Cerebellar nuclear complex (tissue), 1 donor: ENCODE measurements around the gene SERPINB4.
"Not testable (repeated sequence)": the region's sequence is repeated elsewhere in the genome, so short reads cannot be mapped to it uniquely, and the experiment has no call there.

Experiments used
- DNase-seq, 2 experiments: peaks; one replicate each; lab custom pipeline; 2025; lab: John Stamatoyannopoulos, UW

SERPINB4 gene

DNA sequence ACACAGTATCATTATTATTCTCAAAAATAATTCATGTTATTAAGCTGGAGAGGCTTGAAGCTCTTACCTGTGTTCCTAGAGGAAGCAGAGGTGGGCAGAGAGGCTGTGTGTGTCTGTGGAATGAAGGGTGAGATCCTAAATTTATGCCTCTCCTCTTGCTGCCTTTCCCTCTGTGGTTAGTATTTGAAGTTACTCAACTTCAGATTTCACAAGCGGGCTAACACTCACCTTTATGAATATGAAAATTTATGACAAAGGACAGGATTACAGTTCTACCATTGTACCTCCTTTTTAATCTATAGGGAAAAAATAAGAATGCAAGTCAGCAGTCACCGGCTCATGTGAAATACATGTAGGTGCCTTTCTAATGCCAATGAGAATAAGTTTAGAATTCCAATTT, at the start of gene SERPINB4:
Gene SERPINB4 (minus strand): TSS at position 115 of the 400 bp plus-strand sequence. CDS start 679 bp downstream, outside the sequence.
- DNase-seq, result not testable (repeated sequence)

DNA sequence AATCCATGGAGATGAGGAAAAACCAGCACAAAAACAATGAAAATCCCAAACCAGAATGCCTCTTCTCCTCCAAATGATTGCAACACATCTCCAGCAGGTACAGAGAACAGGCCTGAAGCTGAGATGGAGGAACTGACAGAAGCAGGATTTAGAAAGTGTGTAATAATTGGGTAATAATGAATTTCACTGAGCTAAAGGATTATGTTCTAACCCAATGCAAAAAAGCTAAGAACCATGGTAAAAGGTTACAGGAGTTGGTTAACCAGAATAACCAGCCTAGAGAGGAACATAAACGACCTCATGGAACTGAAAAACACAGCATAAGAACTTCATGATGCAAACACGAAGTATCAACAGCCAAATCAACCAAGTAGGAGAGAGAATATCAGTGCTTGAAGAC, 45.0 kb upstream of the SERPINB4 start:
- DNase-seq, result no peak

DNA sequence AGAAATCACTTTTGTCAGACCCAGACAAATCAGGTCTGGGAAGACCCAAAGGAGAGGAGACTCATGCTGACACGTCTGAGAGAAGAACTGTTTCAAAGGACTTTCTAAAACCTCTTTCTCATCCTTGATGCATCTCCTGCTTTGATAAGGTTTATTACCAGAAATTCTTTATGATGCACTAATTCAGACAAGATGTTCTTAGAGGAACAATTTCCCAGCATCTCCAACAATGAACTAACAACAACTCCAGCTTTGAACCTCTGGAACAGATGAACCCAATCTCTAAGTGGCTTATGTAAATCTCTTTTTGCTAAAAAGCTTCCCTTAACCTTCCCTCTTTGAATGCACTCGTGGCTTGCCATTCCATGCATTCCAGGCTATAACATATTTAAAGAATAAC, 42.8 kb upstream of the SERPINB4 start:
- no peak for DNase-seq

DNA sequence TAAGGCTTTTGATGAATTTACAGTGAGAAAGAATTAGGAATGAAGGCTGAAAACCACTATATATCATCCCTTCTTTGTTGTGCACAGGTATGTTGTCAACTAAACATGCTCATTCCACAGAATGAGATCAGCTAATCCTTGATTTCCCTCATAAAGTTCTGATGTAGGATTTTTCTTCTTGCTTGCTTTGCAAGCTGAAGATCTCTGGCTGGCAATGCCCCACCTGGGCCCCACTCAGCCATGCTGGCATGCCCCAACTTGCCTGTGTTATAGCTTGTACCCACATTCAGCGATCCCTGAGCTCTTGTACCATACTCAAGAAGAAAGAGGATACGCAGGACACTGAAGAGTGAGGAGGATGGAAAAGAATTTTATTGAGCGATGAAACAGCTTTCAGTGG, 40.7 kb upstream of the SERPINB4 start:
- no peak for DNase-seq

DNA sequence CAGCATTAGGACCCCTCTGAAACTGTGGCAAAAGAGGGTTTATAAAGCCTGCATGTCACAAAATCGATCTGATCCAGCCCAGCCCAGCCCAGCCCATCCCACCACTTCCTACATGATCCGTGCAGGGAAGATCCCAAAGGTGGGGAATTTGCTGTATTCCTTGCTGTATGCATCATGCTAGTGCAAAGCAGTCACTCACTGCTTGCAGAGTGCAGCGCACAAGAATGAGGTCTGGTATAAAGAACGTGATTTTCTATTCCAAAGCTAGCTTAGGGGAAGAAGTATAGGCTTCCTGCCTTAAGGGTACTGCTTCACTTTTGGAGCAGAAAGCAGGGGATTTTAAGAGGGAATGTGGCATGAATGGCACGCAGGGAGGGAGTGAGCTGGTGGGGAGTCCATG, 39.8 kb upstream of the SERPINB4 start:
- no peak for DNase-seq

DNA sequence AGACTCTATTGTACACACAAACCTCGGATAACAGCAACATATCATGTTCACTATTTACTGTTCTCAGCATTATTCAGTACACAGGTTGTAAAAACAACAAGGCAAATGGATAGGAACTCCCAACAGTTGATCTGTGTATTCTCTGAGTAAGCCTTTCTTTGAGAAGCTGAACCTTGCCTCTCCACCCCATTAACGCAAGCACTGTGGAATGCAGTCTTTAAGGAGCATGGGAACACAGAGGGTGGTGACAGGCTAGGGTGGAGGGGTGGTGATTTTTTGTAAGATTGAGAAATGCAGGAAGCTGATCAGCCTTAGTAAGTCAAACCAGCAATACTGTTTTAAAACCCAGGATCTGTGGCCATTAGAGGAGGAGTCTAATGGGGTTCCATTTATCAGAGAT, 39.1 kb upstream of the SERPINB4 start:
- no peak for DNase-seq

DNA sequence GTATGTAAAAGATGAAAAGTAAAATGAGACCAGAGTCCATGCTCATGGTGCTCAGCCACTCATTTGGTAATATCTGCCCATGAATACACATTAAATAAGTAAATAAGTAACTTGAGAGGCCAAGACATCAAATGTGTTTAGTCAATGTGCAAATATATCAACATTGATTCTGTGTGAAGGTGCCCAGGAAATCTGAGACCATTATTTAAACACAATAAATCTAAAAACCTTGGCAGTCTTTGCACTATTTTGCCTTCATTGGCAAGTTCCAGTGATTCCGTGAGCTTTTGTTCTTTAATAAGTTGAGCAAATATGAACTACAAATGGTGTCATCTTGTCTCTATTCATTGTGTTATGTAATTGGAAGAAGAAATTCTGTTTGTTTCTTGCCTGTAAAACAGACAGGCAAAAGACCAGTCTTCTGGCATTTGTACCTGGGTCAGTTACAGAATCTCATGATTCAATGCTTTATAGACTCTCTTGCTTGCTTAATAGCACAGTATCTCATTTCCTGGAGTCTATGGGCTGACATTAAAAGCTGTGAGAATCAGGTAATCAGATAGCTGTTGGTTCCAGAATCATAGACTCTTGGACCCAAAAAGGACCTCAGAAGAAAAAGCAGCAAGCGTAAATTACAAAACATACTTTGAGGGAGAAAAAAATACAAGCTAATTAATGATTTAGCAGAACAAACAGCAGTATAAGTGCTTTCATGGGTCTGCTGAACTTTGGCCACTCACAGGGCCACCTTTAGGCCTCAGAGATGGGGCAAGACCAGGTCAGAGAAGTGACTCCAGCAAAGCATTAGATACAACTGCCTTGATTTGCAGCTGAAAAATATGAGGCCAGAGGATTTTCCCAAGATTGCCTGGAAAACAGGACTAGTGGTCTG, 37.6 kb upstream of the SERPINB4 start:
- no peak for DNase-seq

DNA sequence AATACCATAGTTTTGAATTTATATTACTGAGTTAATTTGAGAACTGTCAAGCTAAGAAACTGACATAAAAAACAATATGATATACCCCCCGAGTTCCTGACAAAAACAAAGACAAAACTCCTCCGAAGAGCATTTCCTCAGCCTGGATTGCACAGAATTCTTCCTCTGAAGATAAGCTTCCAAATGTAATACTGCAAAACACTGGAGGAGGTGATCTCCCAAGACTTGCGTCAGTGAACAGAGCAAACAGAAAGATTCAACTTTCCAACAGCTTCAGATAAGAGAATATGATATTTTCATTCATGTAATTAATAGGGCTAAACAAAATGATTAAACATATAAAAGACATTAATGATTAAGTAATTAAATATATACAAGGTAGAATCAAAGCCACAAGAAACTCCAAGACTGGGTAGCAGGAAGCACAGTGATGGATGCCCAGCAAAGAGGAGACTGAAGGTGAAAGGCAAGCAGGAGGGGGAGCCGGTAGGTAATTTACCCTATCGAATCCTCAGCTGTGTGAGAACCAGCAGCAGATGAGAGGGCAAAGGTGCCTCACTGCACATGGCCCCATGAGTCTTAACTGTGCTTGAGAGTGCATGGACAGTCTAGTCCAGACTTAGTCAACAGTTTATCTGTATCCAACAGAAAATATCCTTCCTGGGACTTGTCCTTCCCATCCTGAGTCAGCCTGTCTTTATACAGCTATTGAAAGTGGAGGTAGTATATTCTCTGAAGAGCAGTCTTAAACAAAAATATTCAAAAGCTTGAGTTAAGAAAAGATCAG, 36.0 kb upstream of the SERPINB4 start:
- DNase-seq, result no peak

DNA sequence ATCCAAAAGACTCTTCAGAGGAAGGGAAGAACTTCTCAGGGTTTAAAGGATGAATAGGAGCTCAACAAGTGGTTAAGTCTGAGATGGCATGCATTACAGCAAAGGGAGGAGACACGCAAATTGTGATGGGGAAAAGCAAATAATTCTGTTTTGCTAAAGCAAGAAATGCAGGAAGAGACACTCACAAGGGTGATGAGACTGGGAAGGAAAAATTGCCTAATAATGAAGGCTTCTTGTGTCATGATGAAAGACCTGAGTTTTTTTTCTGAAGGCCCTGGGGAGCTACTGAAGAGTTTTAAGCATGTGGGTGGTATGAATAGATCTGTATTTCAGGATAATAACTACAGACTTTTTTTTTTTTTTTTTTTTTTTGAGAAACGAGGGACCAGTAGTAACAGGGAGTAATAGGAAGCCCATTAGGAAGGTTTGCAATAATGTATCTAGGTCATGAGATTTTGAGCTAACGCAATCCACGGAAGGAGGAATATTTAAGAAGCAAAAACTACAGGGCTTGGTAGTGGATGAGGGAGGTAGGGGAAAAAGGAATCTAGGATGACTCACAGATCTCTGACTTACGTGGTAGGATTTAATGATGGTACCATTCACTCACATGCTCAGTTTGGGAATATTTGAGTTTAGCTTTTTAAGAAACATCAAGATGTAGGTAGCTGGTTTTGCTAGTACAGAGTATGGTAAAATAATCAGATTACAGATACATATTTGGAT, 33.6 kb upstream of the SERPINB4 start:
- DNase-seq, result no peak

DNA sequence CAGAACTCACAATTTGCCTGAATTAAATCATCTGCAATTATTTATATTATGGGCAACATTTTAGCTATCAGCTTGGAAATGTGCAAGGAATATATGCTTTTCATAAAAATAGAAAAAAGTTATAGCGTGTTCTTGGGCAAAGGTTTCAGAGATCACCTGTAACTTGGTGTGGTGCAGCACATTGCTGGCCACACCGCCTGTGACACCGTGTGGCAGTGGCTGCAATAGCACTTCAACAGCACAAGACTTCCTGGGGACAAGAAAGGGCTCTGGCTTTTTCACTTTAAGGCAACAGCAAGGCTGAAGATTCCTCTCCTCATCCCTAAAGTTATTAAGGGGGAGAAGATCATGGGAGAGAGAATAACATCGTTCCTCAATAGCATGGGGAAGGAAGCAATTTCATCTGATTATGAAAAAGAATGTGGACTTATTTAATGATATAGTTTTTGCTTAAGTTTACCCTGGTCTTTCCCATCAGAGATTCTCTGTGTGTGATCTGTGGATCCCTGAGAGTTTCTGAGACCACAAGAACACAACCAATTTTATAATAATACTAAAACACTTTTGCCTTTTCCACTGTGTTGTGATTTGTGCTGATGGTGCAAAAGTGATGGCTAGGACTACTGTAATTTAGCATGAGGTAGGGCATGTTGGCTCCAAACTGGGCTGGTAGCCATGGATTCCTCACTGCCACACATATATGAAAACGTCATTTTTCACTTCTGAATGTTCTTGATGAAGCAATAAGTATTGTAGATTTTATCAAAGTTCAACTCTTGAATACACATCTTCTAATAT, 32.7 kb upstream of the SERPINB4 start:
- no peak for DNase-seq

DNA sequence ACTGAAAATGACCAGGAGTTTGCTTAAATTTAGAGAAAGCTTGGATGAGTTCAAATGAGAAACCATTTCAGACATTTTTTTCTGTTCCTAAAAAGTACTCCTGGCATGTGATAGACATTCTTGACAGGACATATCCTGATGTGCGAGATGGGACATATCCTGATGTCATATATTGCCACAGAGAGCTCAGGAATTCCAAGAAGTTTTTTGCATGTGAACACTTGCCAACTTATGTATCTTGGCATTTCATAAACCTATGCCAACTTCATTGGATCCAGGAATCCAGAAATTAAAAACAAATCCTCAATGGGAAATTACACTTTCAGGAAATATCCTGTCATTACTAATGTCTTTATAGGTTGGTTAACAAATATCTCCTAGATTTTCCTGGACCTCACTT, 20.5 kb upstream of the SERPINB4 start:
- no peak for DNase-seq

DNA sequence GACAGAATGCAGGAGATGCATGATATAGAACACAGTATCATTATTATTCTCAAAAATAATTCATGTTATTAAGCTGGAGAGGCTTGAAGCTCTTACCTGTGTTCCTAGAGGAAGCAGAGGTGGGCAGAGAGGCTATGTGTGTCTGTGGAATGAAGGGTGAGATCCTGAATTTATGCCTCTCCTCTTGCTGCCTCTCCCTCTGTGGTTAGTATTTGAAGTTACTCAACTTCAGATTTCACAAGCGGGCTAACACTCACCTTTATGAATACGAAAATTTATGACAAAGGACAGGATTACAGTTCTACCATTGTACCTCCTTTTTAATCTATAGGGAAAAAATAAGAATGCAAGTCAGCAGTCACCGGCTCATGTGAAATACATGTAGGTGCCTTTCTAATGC, 17.7 kb upstream of the SERPINB4 start, which contains the start of gene SERPINB3:
Gene SERPINB3 (minus strand): TSS at position 144 of the 400 bp plus-strand sequence. CDS start 677 bp downstream, outside the sequence.
- not testable (repeated sequence) for DNase-seq

DNA sequence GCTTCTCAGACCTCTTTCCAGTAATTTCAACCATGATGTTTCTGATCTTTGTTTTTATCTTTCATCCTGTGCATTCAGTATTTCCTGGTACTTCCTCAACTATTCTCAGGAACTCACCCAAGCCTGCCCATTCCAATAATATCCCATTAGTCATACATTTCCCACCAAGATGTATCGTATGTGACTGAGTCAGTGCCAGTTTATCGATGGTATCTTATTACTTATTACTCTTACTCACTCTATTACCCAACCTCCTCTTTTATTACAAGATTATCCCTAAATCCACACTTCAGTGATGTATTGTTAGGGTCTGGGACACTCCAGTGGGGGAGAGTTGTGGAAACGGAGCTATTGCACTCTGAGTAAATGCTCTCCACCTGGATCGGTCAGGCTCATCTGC, 14.9 kb upstream of the SERPINB4 start:
- not testable (repeated sequence) for DNase-seq

DNA sequence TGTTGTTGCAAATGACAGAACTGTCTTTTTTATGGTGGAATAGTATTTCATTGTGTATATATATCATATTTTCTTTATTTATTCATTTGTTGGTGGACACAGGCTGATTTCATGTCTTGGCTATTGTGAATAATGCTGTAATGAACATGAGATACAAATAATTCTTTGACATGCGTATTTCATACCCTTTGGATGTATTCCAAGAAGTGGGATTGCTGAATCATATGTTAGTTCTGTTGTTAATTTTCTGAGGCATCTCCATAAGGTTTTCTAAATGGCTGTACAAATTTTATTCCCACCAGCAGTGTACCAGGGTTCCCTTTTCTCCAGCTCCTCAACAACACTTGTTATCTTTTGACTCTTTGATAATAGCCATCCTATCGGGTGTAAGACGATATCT, 6.2 kb upstream of the SERPINB4 start:
- DNase-seq, result not testable (repeated sequence)

DNA sequence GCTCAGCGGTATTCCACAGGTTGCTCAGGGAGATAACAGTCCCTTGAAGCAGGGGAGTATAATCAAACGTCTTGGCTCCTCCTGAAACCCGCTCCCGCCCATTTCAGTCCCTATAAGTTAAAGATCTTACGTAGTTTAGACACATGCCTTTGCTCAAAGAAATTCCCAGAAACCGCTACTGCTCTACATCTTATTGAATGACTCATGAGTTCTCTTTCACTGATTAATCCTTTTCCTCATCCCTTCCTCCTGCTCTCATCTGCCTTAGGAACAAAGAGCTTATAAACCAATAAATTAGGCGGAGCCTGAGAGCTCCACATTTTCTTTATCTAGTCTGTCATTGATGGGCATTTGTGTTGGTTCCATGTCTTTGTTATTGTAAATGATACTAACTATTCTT, 4.2 kb upstream of the SERPINB4 start:
- DNase-seq, result no peak

DNA sequence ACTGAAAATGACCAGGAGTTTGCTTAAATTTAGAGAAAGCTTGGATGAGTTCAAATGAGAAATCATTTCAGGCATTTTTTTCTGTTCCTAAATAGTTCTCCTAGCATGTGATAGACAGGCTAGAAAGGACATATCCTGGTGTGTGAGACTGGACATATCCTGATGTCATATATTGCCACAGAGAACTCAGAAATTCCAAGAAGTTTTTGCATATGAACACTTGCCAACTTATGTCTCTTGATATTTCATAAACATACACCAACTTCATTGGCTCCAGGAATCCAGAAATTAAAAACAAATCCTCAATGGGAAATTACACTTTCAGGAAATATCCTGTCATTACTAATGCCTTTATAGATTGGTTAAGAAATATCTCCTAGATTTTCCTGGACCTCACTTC, 2.9 kb upstream of the SERPINB4 start:
- DNase-seq, result no peak

DNA sequence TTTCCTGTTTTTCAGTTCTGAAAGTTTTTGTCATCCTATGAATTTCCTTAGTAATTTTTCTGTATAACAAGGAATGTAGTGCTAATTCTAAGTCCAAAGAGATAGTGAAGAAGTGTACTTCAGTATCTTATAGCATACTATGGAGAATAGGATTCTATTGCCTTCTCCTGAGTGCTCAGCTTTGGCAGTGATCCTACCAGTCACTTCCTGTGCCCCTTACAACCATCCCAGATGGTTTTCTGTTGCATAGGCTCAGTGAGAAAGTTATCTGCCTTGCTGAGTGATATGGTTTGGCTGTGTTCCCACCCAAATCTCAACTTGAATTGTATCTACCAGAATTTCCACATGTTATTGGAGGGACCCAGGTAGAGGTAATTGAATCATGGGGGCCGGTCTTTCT, 638 bp upstream of the SERPINB4 start:
- not testable (repeated sequence) for DNase-seq

DNA sequence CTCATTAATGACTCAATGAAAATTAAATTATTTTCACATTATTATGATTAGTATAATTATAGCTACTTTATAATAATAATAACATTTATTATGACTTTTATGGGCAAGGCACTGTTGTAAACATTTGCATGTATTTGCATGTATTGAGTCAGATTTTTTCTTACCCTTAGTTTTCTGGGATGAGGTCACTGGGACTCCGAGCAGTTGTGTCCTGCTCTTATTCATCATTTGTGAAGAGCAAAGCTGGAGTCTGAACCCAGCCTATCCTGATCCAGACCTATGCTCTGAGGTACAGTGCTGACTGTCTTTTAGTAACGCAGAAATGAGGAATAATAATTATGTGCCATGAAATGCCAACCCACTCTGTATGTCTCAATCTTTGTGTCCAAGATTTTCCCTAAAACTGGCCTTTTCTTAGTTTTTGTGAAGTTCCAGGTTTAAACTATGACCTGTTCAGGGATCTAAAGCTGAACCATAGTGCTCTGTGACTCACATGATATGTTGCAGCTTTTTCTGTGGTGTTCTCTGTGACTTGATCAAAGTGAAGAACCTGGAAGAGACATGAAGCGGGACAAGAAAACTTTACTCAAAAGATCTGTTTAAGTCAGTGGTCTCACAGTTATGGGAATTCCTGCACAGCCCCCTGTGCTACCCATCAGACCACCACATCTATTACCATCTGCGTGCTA, 1.2 kb downstream of the SERPINB4 start:
- DNase-seq, result not testable (repeated sequence)

DNA sequence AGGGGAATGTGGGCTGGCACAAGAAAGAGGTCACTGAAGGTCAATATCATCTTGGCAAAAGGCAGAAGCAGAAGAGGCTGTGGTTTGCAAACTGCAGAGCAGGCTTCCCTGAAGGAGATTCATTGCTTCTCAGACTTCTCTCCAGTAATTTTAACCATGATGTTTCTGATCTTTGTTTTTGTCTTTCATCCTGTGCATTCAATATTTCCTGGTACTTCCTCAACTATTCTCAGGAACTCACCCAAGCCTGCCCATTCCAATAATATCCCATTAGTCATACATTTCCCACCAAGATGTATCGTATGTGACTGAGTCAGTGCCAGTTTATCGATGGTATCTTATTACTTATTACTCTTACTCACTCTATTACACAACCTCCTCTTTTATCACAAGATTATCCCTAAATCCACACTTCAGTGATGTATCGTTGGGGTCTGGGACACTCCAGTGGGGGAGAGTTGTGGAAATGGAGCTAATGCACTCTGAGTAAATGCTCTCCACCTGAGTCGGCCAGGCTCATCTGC, 2.8 kb downstream of the SERPINB4 start:
- DNase-seq, result not testable (repeated sequence)

DNA sequence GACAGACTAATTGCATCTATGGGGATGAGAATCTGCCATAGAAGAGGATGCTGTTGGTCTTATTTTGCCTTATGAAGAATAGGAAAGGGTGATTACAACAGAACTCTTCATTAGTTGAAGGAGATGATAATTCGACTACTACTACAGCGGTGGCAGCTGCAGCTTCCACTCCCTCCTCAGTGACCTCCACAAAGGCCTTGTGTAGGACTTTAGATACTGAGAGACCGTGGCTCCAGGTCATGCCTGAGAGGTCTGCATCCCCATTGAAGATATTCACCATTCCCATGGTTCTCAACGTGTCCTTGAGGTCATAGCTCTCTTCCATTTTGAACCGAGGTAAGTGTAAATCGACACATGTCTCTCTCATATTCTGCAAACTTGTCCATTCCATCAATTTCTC, 6.4 kb downstream of the SERPINB4 start:
- no peak for DNase-seq

DNA sequence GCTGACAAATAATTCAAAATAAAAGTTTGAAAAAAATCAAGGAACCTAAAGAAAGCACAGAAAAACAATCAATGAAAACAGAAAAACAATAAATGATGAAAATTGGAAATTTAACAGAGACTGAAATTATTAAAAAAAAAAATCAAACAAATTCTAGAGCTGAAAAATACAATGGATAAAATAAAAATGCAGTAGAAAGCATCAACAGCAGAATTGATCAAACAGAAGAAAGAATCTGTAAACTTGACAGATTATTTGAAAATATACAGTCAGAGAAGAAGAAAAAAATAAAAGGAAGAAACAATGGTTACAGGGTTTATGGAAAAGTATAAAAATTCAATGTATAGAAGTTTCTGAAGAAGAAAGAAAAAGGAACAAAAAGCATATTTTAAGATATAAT, 16.2 kb downstream of the SERPINB4 start:
- DNase-seq, result no peak
